ENCODE data around the gene RUNX2.

RUNX2 gene

GRCh38 chr6:45692021-45692420 lies 363.9 kb downstream of the RUNX2 start:
- Histone ChIP-seq H4K20me1 (ENCODE audit: insufficient read depth, low read length) (no peaks in the 10 kb centered on the region), H3K9me2 (ENCODE audit: low read depth, low read length) (no peaks in the 10 kb centered on the region), H3K36me3 (ENCODE audit: insufficient read depth, low read length) (no peaks in the 10 kb centered on the region), H3F3A (ENCODE audit: insufficient read depth, low read length) (no peaks in the 10 kb centered on the region), H3K27me3 (ENCODE audit: insufficient read depth, low read length) (no peaks in the 10 kb centered on the region), H3K9me3 (ENCODE audit: low read length) (no peaks in the 10 kb centered on the region), H3K27ac (ENCODE audit: low read depth, low read length, poor library complexity, severe bottlenecking) (no peak overlapping the region), H3K79me2 (ENCODE audit: insufficient read depth, low read length) (no peaks in the 10 kb centered on the region), H3K4me1 (ENCODE audit: insufficient read depth, low read length, severe bottlenecking) (no peaks in the 10 kb centered on the region), H3K4me3 (ENCODE audit: low read depth, low read length, poor library complexity, severe bottlenecking) (no peak overlapping the region), H3K4me2 (ENCODE audit: low read length) (no peak overlapping the region), H2AFZ (ENCODE audit: low read length) (no peak overlapping the region), H3K9ac (ENCODE audit: low read length) (no peak overlapping the region)
- TF ChIP-seq EZH2 (IDR thresholded peaks at IDR 0.05; ENCODE audit: borderline replicate concordance, low read length) (no peak), CTCF (IDR thresholded peaks at IDR 0.05; ENCODE audit: low read length) (no peak)

GRCh38 chr6:45696738-45697137 lies 368.6 kb downstream of the RUNX2 start:
- Histone ChIP-seq H3K79me2 (ENCODE audit: insufficient read depth, low read length) (no peaks in the 10 kb centered on the region), H2AFZ (ENCODE audit: low read length) (no peak overlapping the region), H3K4me3 (ENCODE audit: low read depth, low read length, poor library complexity, severe bottlenecking) (no peak overlapping the region), H3K4me1 (ENCODE audit: insufficient read depth, low read length, severe bottlenecking) (no peaks in the 10 kb centered on the region), H3F3A (ENCODE audit: insufficient read depth, low read length) (no peaks in the 10 kb centered on the region), H3K27me3 (ENCODE audit: insufficient read depth, low read length) (peaks cover 5% of the 10 kb centered on the region; the same call in 1 of the 2 replicates), H3K27ac (ENCODE audit: low read depth, low read length, poor library complexity, severe bottlenecking) (no peak overlapping the region), H3K9ac (ENCODE audit: low read length) (no peak overlapping the region), H3K9me3 (ENCODE audit: low read length) (no peaks in the 10 kb centered on the region), H3K9me2 (ENCODE audit: low read depth, low read length) (no peaks in the 10 kb centered on the region), H3K4me2 (ENCODE audit: low read length) (no peak overlapping the region), H3K36me3 (ENCODE audit: insufficient read depth, low read length) (no peaks in the 10 kb centered on the region), H4K20me1 (ENCODE audit: insufficient read depth, low read length) (no peaks in the 10 kb centered on the region)
- TF ChIP-seq EZH2 (IDR thresholded peaks at IDR 0.05; ENCODE audit: borderline replicate concordance, low read length) (no peak), CTCF (IDR thresholded peaks at IDR 0.05; ENCODE audit: low read length) (no peak)

- Histone ChIP-seq H4K20me1 (ENCODE audit: insufficient read depth, low read length) (no peaks in the 10 kb centered on the region), H3K4me3 (ENCODE audit: low read depth, low read length, poor library complexity, severe bottlenecking) (no peak overlapping the region), H3K36me3 (ENCODE audit: insufficient read depth, low read length) (no peaks in the 10 kb centered on the region), H3K9me2 (ENCODE audit: low read depth, low read length) (no peaks in the 10 kb centered on the region), H3K9ac (ENCODE audit: low read length) (no peak overlapping the region), H3K4me1 (ENCODE audit: insufficient read depth, low read length, severe bottlenecking) (no peaks in the 10 kb centered on the region), H2AFZ (ENCODE audit: low read length) (no peak overlapping the region), H3K79me2 (ENCODE audit: insufficient read depth, low read length) (no peaks in the 10 kb centered on the region), H3K9me3 (ENCODE audit: low read length) (no peaks in the 10 kb centered on the region), H3K4me2 (ENCODE audit: low read length) (no peak overlapping the region), H3F3A (ENCODE audit: insufficient read depth, low read length) (no peaks in the 10 kb centered on the region), H3K27ac (ENCODE audit: low read depth, low read length, poor library complexity, severe bottlenecking) (no peak overlapping the region), H3K27me3 (ENCODE audit: insufficient read depth, low read length) (peaks cover 5% of the 10 kb centered on the region; the same call in 1 of the 2 replicates)
- TF ChIP-seq CTCF (IDR thresholded peaks at IDR 0.05; ENCODE audit: low read length): no peak
- TF ChIP-seq EZH2 (IDR thresholded peaks at IDR 0.05; ENCODE audit: borderline replicate concordance, low read length): no peak
Observed at GRCh38 chr6:45697605-45698004, 369.5 kb downstream of the RUNX2 start.

Data from OCI-LY1 (cell line).